GM21737 (cell line): ENCODE results near the gene C1orf35.

Experiments used
- ATAC-seq: cut with Tn5 transposase; IDR thresholded peaks from one replicate; pipeline ENCODE4 v1.9.1; 2021; ENCODE audit warnings: mild to moderate bottlenecking, moderate library complexity; ENCODE audit not compliant: unreplicated experiment

Gene C1orf35

GRCh38 chr1:228064296-228064695 is 38.8 kb downstream of the C1orf35 start:
- no peak for ATAC-seq

GRCh38 chr1:228063251-228064191 is 39.6 kb downstream of the C1orf35 start:
- ATAC-seq, result no peak

GRCh38 chr1:228062812-228063211 is 40.3 kb downstream of the C1orf35 start:
- ATAC-seq, result no peak

- ATAC-seq, result no peak
Observed at GRCh38 chr1:228062085-228062791, 40.9 kb downstream of the C1orf35 start.

GRCh38 chr1:228061411-228062084 is 41.6 kb downstream of the C1orf35 start:
- ATAC-seq, result no peak

- no peak for ATAC-seq
Observed at GRCh38 chr1:228060458-228061190, 42.5 kb downstream of the C1orf35 start.

- ATAC-seq, result no peak
Observed at GRCh38 chr1:228059634-228060457, 43.3 kb downstream of the C1orf35 start.

GRCh38 chr1:228058949-228059633 is 44.0 kb downstream of the C1orf35 start:
- no peak for ATAC-seq

- no peak for ATAC-seq
Observed at GRCh38 chr1:228058172-228058948, 44.8 kb downstream of the C1orf35 start.
